Measurements from ENCODE around the gene SH3BGRL.
"Not testable (repeated sequence)": the region's sequence is repeated elsewhere in the genome, so short reads cannot be mapped to it uniquely, and the experiment has no call there.

The SH3BGRL gene

GRCh38 chrX:81259714-81260395 lies 58.0 kb downstream of the SH3BGRL start:
- DNase-seq: no peak

- DNase-seq: no peak
These were observed 59.7 kb downstream of the SH3BGRL start for GRCh38 chrX:81261576-81261975.

DNA sequence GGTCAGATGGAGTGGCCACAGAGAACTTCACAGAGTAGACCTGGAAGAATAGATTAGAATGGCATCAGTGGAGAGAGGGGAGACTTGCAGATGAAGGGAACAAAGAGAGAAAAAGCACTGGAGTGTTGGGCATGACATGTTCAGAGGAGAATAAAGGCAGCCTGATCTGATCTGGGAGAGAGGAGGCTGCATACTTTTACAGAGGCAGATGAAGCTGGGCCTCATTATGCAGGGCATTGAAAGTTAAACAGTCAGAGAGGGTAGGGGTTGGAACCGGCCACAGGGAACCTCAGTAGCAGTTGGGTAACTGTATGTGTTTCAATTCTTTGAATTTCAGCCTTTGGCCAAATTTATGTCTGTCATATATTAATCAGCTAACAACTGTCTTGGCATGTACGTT lies 61.2 kb downstream of the SH3BGRL start:
- no peak for DNase-seq

- DNase-seq: no peak
These were observed 76.7 kb downstream of the SH3BGRL start for GRCh38 chrX:81278616-81279015.

DNA sequence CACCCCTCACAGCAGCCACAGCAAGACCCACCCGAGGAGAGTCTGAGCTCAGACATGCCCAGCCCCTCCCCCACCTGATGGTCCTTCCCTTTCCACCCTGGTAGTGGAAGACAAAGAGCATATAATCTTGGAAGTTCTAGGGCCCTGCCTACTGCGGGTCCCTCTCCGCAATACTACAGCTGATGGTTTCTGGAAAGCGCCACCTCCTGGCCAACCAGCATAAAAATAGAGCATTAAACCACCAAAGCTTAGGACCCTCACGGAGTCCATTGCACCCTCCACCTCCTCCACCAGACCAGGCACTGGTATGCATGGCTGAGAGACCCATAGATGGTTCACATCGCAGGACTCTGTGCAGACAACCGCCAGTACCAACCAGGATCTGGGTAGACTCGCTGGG lies 78.2 kb downstream of the SH3BGRL start:
- no peak for DNase-seq

GRCh38 chrX:81286075-81286474 lies 84.2 kb downstream of the SH3BGRL start:
- no peak for DNase-seq

DNA sequence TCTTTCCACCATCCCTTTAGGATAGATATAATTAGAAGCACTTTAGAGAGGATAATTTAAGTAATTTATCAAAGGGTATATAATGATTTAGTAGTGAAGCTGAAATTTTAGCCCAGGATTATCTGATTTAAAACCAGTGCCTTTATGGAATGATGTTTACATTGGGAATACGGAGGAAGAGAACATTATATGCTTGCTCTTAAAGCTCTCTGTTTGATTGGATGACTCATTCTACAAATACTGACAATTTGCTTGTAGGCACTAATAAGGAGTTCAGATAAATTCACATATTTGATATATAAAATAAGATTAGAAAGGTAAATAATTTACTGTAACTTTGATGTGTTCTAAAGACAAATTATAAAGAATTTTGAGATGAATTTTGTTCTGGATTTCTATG lies 84.7 kb downstream of the SH3BGRL start:
- no peak for DNase-seq

DNA sequence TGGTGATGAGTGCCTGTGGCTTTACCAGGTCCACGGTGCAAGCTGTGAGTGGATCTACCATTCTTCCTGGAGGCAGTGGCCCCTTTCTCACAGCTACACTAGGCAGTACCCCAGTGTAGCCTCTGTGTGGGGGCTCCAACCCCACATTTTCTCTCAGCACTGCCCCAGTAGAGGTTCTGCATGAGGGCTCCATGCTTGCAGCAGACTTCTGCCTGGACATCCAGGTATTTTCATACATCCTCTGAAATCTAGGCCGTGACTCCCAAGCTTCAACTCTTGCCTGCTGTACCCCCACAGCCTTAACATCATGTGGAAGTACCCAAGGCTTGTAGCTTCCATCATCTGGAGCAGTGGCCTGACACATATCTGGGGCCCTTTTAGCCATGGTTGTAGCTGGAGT lies 90.1 kb downstream of the SH3BGRL start:
- no peak for DNase-seq

DNA sequence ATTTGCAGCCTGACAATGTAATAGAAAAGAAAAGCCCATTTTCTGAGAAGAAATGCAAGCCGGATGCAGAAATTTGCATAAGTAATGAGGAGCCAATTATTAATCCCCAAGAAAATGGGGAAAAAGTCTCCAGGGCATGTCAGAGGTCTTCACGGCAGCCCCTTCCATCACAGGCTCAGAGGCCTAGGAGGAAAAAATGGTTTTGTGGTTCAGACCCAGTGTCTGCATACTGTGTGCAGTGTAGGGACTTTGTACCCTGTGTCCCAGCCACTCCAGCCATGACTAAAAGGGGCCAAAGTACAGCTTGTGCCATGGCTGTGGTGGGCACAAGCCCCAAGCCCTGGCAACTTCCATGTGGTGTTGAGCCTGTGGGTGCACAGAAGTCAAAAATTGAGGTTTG lies 92.2 kb downstream of the SH3BGRL start:
- DNase-seq: no peak

GRCh38 chrX:81301877-81302276 lies 100.0 kb downstream of the SH3BGRL start:
- DNase-seq: no peak

DNA sequence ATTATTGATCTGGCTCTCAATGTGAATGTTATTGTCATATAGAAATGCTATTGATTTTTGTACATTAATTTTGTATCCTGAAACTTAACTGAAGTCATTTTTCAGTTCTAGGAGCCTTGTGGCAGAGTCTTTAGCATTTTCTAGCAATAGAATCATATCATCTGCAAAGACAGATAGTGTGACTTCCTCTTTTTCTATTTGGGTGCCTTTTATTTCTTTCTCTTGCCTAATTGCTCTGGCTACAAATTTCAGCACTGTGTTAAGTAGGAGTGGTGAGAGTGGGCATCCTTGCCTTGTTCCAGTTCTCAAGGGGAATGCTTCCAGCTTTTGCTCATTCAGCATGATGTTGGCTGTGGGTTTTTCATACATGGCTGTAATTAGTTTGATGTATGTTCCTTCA lies 102.7 kb downstream of the SH3BGRL start:
- no peak for DNase-seq

GRCh38 chrX:81305240-81305639 lies 103.3 kb downstream of the SH3BGRL start:
- DNase-seq: no peak

DNA sequence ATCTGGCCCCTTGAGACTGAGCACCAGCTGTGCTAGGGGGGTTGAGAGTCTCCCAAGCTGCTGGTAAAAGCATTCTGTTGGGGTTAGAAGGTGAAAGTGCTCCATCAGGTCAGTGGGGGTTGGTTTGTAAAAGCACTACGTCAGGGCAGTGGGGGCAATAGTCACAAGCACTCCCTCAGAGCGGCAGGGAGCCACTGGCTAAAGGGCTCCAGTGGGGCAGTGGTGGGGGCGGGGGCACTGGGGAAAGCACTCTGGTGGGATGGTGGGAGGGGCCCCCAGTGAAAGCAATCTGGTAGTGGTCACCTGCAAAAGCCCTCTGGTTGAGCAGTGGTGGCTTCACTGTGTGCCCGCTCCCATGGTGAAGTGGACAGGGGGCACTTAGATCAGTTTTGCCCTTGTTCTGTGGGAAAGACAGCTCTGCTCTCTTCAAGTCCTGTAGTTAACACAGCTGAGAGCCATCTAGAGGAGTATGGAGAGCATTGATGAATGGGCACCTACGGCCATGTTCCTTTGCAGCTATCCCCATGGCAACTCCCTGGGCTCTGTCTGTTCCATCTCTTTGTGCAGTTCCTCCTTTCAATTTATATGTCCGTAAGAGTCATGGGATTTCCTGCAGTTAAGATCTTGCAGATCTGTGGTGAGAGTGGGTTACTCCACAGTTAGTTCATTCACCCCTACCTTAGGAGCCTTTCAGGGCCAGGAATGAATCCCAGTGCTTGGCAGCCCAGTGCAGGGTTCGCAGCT lies 106.4 kb downstream of the SH3BGRL start:
- peak; percentile 1 for DNase-seq

DNA sequence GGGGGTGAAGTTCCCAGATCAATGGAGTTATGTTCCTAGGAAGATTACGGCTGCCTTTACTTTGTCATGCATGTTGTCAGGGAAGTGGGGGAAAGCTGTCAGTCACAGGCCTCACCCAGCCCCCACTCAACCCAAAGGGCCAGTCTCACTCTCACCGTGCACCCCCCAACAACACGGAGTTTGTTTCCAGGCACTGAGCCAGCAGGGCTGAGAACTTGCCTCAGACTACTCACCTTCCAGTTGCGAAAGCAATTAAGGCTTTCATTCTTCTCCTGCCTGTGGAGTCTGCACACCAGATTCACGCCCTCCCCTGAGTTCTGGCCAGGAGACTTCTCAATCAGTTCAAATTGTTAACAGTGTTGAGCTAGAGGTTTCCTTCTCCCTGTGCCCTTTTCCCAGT lies 114.3 kb downstream of the SH3BGRL start:
- no peak for DNase-seq

- DNase-seq: not testable (repeated sequence)
These were observed 129.8 kb downstream of the SH3BGRL start for GRCh38 chrX:81331653-81332052.

- DNase-seq: no peak
These were observed 134.7 kb downstream of the SH3BGRL start for GRCh38 chrX:81336455-81337152.

- no peak for DNase-seq
These were observed 135.9 kb downstream of the SH3BGRL start for GRCh38 chrX:81337805-81338204.

DNA sequence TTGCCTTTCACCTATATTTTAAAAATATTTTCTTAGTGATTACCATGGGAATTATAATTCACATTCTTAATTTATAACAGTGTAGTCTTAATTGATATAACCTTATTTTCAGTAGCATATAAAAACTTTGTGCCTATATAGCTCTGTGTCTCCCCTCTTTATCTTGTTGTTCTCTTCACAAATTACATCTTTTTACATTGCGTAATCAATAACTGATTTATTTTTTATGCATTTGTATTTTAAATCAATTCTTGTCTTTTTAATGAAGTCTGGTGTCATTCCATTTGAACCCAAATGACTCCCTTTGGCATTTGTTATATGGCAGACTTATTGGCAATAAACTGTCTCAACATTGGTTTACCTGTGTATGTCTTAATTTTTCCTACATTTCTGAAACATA lies 137.0 kb downstream of the SH3BGRL start:
- no peak for DNase-seq

GRCh38 chrX:81345296-81345695 lies 143.4 kb downstream of the SH3BGRL start:
- DNase-seq: not testable (repeated sequence)
